Liver (tissue), 9 donors: Measurements from ENCODE around the gene VASH1. TPM values are rescaled to one million over a fixed set of nuclear protein-coding genes. Genes with fewer than 3 reads are reported as not detected.

ENCODE experiments used
- DNase-seq: peaks from one replicate; pipeline ENCODE4 v3.0.0-alpha.2; 2017; ENCODE audit warnings: low spot score
- H3K27ac ChIP-seq, 2 donors: one replicate each; pipeline ENCODE4 v1.7.0; 2013; ENCODE audit warnings: inconsistent platforms in 2 of 2, low read length in 2 of 2, control low read depth in 1 of 2, low read depth in 1 of 2, mild to moderate bottlenecking in 1 of 2
- H3K27me3 ChIP-seq, 4 donors: one replicate each; pipeline versions ENCODE4 v1.6.1 to v1.7.0; 2013; ENCODE audit warnings: low read length in 3 of 4, inconsistent platforms in 1 of 4, mild to moderate bottlenecking in 1 of 4, moderate library complexity in 1 of 4; ENCODE audit not compliant: control insufficient read depth in 4 of 4, insufficient read depth in 4 of 4
- H3K36me3 ChIP-seq, 4 donors: one replicate each; pipeline versions ENCODE4 v1.6.1 to v1.7.0; 2013; ENCODE audit warnings: low read length in 3 of 4, mild to moderate bottlenecking in 3 of 4, low read depth in 1 of 4, moderate library complexity in 1 of 4; ENCODE audit not compliant: control insufficient read depth in 4 of 4, insufficient read depth in 3 of 4
- H3K4me1 ChIP-seq, 4 donors: one replicate each; pipeline versions ENCODE4 v1.6.1 to v1.7.0; 2013; ENCODE audit warnings: low read length in 3 of 4, mild to moderate bottlenecking in 3 of 4, moderate library complexity in 1 of 4; ENCODE audit not compliant: control insufficient read depth in 4 of 4, insufficient read depth in 4 of 4
- H3K4me3 ChIP-seq, 3 donors: one replicate each; pipeline versions ENCODE4 v1.6.1 to v1.7.0; 2013; ENCODE audit warnings: low read length in 3 of 3, control low read depth in 1 of 3, low read depth in 1 of 3, mild to moderate bottlenecking in 1 of 3
- H3K9ac ChIP-seq, 2 donors: one replicate each; pipeline ENCODE4 v1.7.0; 2013; ENCODE audit warnings: low read length in 2 of 2, mild to moderate bottlenecking in 2 of 2, moderate library complexity in 2 of 2, control low read depth in 1 of 2, low read depth in 1 of 2
- H3K9me3 ChIP-seq, 4 donors: one replicate each; pipeline versions ENCODE4 v1.6.1 to v1.7.0; 2013; ENCODE audit warnings: low read length in 3 of 4; ENCODE audit not compliant: control insufficient read depth in 4 of 4
- EGR1 ChIP-seq, 2 donors: IDR thresholded peaks; 2 replicates each; pipeline ENCODE4 v1.6.1; 2016 to 2018; ENCODE audit warnings: antibody characterized with exemption in 2 of 2, low read depth in 2 of 2
- FOXA1 ChIP-seq: IDR thresholded peaks from 2 replicates; pipeline ENCODE4 v1.6.1; 2016; ENCODE audit warnings: antibody characterized with exemption
- FOXA2 ChIP-seq: IDR thresholded peaks from 2 replicates; pipeline ENCODE4 v1.6.1; 2016; ENCODE audit warnings: antibody characterized with exemption
- GABPA ChIP-seq, 2 donors: IDR thresholded peaks in 1 of 2; conservative IDR thresholded peaks in 1 of 2; 2 replicates each; pipeline ENCODE4 v1.6.1; 2016; ENCODE audit warnings: antibody characterized with exemption in 2 of 2, mild to moderate bottlenecking in 1 of 2, moderate library complexity in 1 of 2
- HNF4A ChIP-seq, 2 donors: conservative IDR thresholded peaks; 2 replicates each; pipeline ENCODE4 v1.6.1; 2016; ENCODE audit warnings: antibody characterized with exemption in 2 of 2, mild to moderate bottlenecking in 2 of 2
- HNF4G ChIP-seq: IDR thresholded peaks from 2 replicates; pipeline ENCODE4 v1.6.1; 2016; ENCODE audit warnings: antibody characterized with exemption
- NR2F2 ChIP-seq: IDR thresholded peaks from 2 replicates; pipeline ENCODE4 v1.6.1; 2016; ENCODE audit warnings: antibody characterized with exemption
- RAD21 ChIP-seq, 2 donors: IDR thresholded peaks; 2 replicates each; pipeline ENCODE4 v1.6.1; 2016; ENCODE audit warnings: antibody characterized with exemption in 2 of 2, mild to moderate bottlenecking in 2 of 2
- RXRA ChIP-seq, 2 donors: IDR thresholded peaks; 2 replicates each; pipeline ENCODE4 v1.6.1; 2017 to 2018; ENCODE audit warnings: antibody characterized with exemption in 2 of 2, mild to moderate bottlenecking in 1 of 2
- SP1 ChIP-seq: IDR thresholded peaks from 2 replicates; pipeline ENCODE4 v1.6.1; 2018; ENCODE audit warnings: antibody characterized with exemption, mild to moderate bottlenecking
- TAF1 ChIP-seq: conservative IDR thresholded peaks from 2 replicates; pipeline ENCODE4 v1.6.1; 2016; ENCODE audit warnings: antibody characterized with exemption, mild to moderate bottlenecking
- YY1 ChIP-seq: IDR thresholded peaks from 2 replicates; pipeline ENCODE4 v1.6.1; 2016; ENCODE audit warnings: antibody characterized with exemption, mild to moderate bottlenecking
- WGBS: extraction: QIAGEN DNeasy Blood & Tissue Kit; methylation state at CpG from one replicate; pipeline ENCODE4 v1.1.7; 2013; 5-methylcytosine and 5-hydroxymethylcytosine counted together
- polyA plus RNA-seq, 2 donors: library from polyadenylated mRNA; stranded (reverse) in 1 of 2; unstranded in 1 of 2; fragments of 200-250 nt in 1 of 2; fragments of >200 nt in 1 of 2; fragmentation: Nextera tagmentation in 1 of 2; extraction: Ambion mirVana in 1 of 2; gene quantifications; one replicate each; pipeline versions ENCODE4 v1.2.1 to v1.2.3, GENCODE V29; 2013 to 2015
- total RNA-seq, 2 donors: library from RNA; depleted of rRNA; stranded (reverse); fragments of >200 nt; gene quantifications; one replicate each; pipeline ENCODE4 v1.2.3, GENCODE V29; 2014
- TF ChIP-seq, protein P1 (sequence below): IDR thresholded peaks from 2 replicates; pipeline ENCODE4 v1.6.1; 2016; ENCODE audit warnings: antibody characterized with exemption
- TF ChIP-seq, protein P2 (sequence below): IDR thresholded peaks from 2 replicates; pipeline ENCODE4 v1.6.1; 2016; ENCODE audit warnings: antibody characterized with exemption, mild to moderate bottlenecking
- TF ChIP-seq, protein P3 (sequence below): IDR thresholded peaks from 2 replicates; pipeline ENCODE4 v1.6.1; 2016; ENCODE audit warnings: antibody characterized with exemption
- TF ChIP-seq, protein P4 (sequence below): fragments of 150-350 bp; IDR thresholded peaks from 2 replicates; pipeline ENCODE4 v1.5.1; 2017; ENCODE audit warnings: improper control_type of control experiment, low read depth, low read length; ENCODE audit not compliant: missing input control
- TF ChIP-seq, protein P5 (sequence below): IDR thresholded peaks from 2 replicates; pipeline ENCODE4 v1.6.1; 2016; ENCODE audit warnings: antibody characterized with exemption
- donor health status: healthy.
- donor health status: healthy.
- donor health status: healthy.
- donor health status: healthy.
- donor health status: healthy.

VASH1 gene
- total and polyA plus RNA-seq, 4 donors = 0.94 to 5.9 (median 4.3) TPM

DNA sequence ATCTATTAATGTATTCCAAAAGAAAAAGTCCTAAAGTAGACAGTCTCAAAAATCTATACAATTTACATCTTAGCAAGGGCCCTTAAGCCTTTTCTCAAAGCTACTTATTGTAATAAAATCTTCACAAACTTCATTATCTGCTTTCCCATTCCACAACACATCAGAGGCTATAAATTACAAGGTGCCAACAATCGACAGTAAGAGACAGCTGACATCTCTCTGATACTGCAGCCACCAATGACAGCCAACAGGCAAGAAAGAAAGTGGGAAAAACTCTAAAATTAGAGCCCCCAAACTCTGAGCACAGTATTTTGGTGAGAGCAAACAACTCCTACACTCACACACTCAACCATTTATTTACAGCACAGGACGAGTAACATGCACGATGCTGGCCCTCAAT, 49.3 kb downstream of the VASH1 start:
- Histone ChIP-seq H3K9me3 (no peaks in the 10 kb centered on the region), H3K4me3 (peak overlapping the region in 2 of 3 donors; percentile 51 to 78), H3K9ac (peak overlapping the region; percentile 21 to 94), H3K27me3 (no peaks in the 10 kb centered on the region), H3K4me1 (peaks cover 2 to 24% (median 16%) of the 10 kb centered on the region in 4 donors), H3K36me3 (peaks cover 0 to 34% (median 29%) of the 10 kb centered on the region in 4 donors), H3K27ac (peak overlapping the region; percentile 83 to 97)
- no peak for DNase-seq
- TF ChIP-seq, protein P1, sequence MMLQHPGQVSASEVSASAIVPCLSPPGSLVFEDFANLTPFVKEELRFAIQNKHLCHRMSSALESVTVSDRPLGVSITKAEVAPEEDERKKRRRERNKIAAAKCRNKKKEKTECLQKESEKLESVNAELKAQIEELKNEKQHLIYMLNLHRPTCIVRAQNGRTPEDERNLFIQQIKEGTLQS = no peak
- no peak for TF ChIP-seq RAD21 (IDR thresholded peaks at IDR 0.05)
- no peak for TF ChIP-seq EGR1 (IDR thresholded peaks at IDR 0.05; ENCODE audit: low read depth in 2 of 2)
- TF ChIP-seq, protein P2, sequence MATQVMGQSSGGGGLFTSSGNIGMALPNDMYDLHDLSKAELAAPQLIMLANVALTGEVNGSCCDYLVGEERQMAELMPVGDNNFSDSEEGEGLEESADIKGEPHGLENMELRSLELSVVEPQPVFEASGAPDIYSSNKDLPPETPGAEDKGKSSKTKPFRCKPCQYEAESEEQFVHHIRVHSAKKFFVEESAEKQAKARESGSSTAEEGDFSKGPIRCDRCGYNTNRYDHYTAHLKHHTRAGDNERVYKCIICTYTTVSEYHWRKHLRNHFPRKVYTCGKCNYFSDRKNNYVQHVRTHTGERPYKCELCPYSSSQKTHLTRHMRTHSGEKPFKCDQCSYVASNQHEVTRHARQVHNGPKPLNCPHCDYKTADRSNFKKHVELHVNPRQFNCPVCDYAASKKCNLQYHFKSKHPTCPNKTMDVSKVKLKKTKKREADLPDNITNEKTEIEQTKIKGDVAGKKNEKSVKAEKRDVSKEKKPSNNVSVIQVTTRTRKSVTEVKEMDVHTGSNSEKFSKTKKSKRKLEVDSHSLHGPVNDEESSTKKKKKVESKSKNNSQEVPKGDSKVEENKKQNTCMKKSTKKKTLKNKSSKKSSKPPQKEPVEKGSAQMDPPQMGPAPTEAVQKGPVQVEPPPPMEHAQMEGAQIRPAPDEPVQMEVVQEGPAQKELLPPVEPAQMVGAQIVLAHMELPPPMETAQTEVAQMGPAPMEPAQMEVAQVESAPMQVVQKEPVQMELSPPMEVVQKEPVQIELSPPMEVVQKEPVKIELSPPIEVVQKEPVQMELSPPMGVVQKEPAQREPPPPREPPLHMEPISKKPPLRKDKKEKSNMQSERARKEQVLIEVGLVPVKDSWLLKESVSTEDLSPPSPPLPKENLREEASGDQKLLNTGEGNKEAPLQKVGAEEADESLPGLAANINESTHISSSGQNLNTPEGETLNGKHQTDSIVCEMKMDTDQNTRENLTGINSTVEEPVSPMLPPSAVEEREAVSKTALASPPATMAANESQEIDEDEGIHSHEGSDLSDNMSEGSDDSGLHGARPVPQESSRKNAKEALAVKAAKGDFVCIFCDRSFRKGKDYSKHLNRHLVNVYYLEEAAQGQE = no peak
- TF ChIP-seq, protein P3, sequence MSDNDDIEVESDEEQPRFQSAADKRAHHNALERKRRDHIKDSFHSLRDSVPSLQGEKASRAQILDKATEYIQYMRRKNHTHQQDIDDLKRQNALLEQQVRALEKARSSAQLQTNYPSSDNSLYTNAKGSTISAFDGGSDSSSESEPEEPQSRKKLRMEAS = no peak
- no peak for TF ChIP-seq FOXA1
- TF ChIP-seq RXRA (IDR thresholded peaks at IDR 0.05) = no peak
- TF ChIP-seq HNF4G = no peak
- TF ChIP-seq GABPA (IDR thresholded peaks at IDR 0.05 in 1 of 2, conservative IDR thresholded peaks at IDR 0.05 in 1 of 2) = no peak
- no peak for TF ChIP-seq TAF1
- TF ChIP-seq, protein P4, sequence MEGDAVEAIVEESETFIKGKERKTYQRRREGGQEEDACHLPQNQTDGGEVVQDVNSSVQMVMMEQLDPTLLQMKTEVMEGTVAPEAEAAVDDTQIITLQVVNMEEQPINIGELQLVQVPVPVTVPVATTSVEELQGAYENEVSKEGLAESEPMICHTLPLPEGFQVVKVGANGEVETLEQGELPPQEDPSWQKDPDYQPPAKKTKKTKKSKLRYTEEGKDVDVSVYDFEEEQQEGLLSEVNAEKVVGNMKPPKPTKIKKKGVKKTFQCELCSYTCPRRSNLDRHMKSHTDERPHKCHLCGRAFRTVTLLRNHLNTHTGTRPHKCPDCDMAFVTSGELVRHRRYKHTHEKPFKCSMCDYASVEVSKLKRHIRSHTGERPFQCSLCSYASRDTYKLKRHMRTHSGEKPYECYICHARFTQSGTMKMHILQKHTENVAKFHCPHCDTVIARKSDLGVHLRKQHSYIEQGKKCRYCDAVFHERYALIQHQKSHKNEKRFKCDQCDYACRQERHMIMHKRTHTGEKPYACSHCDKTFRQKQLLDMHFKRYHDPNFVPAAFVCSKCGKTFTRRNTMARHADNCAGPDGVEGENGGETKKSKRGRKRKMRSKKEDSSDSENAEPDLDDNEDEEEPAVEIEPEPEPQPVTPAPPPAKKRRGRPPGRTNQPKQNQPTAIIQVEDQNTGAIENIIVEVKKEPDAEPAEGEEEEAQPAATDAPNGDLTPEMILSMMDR = no peak
- TF ChIP-seq YY1 = no peak
- whole genome bisulfite sequencing = 11% methylated on average over 3 of the region's 3 CpGs

DNA sequence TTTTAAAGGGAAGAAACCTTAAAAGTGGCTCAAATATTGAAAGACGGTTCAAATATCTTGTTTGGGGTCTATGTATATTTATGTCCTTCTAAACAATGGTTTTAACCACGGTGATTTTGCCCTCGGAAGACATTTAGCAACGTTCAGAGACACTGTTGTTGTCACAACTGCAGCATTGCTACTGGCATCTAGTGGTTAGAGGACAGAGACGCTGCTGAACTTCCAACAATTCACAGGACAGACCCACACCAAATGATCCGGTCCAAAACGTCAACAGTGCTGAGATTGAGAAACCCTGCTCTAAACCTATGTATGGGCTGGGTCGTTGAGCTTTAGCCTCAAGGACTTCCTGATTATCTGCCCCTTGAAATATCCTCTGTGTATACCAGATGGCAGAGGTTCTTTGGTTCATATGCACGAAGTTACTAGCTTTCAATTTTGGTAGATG, 49.7 kb downstream of the VASH1 start:
- Histone ChIP-seq H3K27me3 (no peaks in the 10 kb centered on the region), H3K36me3 (peaks cover 0 to 29% (median 25%) of the 10 kb centered on the region in 4 donors), H3K27ac (peak overlapping the region; percentile 83 to 97), H3K9ac (peak overlapping the region; percentile 60 to 94), H3K4me1 (peaks cover 2 to 24% (median 16%) of the 10 kb centered on the region in 4 donors), H3K4me3 (peak overlapping the region in 2 of 3 donors; percentile 51 to 78), H3K9me3 (no peaks in the 10 kb centered on the region)
- WGBS = 3% methylated on average over 9 of the region's 9 CpGs
- no peak for DNase-seq
- TF ChIP-seq, protein P4 = peak; percentile 43
- no peak for TF ChIP-seq TAF1
- peak; percentile 74 to 80 for TF ChIP-seq RAD21 (IDR thresholded peaks at IDR 0.05)
- no peak for TF ChIP-seq NR2F2
- TF ChIP-seq, protein P5, sequence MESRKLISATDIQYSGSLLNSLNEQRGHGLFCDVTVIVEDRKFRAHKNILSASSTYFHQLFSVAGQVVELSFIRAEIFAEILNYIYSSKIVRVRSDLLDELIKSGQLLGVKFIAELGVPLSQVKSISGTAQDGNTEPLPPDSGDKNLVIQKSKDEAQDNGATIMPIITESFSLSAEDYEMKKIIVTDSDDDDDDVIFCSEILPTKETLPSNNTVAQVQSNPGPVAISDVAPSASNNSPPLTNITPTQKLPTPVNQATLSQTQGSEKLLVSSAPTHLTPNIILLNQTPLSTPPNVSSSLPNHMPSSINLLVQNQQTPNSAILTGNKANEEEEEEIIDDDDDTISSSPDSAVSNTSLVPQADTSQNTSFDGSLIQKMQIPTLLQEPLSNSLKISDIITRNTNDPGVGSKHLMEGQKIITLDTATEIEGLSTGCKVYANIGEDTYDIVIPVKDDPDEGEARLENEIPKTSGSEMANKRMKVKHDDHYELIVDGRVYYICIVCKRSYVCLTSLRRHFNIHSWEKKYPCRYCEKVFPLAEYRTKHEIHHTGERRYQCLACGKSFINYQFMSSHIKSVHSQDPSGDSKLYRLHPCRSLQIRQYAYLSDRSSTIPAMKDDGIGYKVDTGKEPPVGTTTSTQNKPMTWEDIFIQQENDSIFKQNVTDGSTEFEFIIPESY = no peak
- peak; percentile 64 for TF ChIP-seq SP1
- TF ChIP-seq HNF4A (conservative IDR thresholded peaks at IDR 0.05) = peak; percentile 70 to 73
- TF ChIP-seq, protein P2 = peak; percentile 15
- peak; percentile 12 for TF ChIP-seq HNF4G
- no peak for TF ChIP-seq EGR1 (IDR thresholded peaks at IDR 0.05; ENCODE audit: low read depth in 2 of 2)
- TF ChIP-seq FOXA2 = no peak
- peak; percentile 65 to 72 for TF ChIP-seq RXRA (IDR thresholded peaks at IDR 0.05)
- no peak for TF ChIP-seq GABPA (IDR thresholded peaks at IDR 0.05 in 1 of 2, conservative IDR thresholded peaks at IDR 0.05 in 1 of 2)
